Measurements from ENCODE around the gene PIBF1.

DNA sequence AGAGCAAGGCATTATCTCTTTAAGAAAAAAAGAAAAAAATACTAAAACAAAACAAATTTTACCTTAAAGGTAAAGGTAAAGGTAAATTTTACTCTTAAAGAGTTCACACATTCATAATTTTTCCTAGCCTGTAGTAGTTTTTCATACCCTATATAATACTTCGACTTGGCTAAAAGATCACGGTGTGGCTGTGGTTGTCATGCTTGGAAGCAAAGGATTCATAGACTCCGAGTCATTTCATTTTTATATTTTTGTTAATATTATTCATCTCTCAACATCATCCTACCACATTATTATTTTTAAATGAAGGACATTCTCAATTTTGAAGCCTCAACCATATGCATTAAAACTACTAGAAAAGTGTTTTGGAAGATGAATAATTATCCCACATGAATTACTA is 52.7 kb downstream of the PIBF1 start:
- TF ChIP-seq CTCF (IDR thresholded peaks at IDR 0.05; ENCODE audit: low read depth, low read length, missing input control), result no peak
- TF ChIP-seq ATF3 (IDR thresholded peaks at IDR 0.05), result no peak
- no peak for TF ChIP-seq MAX (IDR thresholded peaks at IDR 0.05)
- no peak for TF ChIP-seq GABPA (IDR thresholded peaks at IDR 0.05 in 1 of 2, conservative IDR thresholded peaks at IDR 0.05 in 1 of 2)
- no peak for TF ChIP-seq YY1 (IDR thresholded peaks at IDR 0.05)
- no peak for TF ChIP-seq RAD21 (IDR thresholded peaks at IDR 0.05)
